ENCODE results near the gene DHRSX. TPM values are rescaled to one million over a fixed set of nuclear protein-coding genes. Genes with fewer than 3 reads are reported as not detected.
"Not testable (repeated sequence)": the region's sequence is repeated elsewhere in the genome, so short reads cannot be mapped to it uniquely, and the experiment has no call there.

Gene DHRSX
- total RNA-seq, 1 experiment from 2014 or later: 22.7 TPM

DNA sequence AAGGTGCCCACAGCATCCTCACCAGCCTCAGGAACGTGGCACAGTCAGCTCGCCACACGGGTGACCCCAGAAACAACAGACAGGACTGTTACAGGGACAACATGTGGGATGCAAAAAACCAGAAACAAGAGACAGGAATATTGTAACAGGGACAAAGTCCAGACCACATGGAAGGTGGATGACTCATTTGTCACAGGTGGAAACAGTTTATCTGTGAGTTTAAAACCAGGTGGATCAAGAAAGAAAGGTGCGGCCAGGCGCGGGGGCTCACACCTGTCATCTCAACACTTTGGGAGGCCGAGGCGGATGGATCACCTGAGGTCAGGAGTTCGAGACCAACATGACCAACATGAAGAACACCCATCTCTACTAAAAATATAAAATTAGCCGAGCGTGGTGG lies 23.5 kb downstream of the DHRSX start:
- not testable (repeated sequence) for DNase-seq (ENCODE audit: low read depth)

DNA sequence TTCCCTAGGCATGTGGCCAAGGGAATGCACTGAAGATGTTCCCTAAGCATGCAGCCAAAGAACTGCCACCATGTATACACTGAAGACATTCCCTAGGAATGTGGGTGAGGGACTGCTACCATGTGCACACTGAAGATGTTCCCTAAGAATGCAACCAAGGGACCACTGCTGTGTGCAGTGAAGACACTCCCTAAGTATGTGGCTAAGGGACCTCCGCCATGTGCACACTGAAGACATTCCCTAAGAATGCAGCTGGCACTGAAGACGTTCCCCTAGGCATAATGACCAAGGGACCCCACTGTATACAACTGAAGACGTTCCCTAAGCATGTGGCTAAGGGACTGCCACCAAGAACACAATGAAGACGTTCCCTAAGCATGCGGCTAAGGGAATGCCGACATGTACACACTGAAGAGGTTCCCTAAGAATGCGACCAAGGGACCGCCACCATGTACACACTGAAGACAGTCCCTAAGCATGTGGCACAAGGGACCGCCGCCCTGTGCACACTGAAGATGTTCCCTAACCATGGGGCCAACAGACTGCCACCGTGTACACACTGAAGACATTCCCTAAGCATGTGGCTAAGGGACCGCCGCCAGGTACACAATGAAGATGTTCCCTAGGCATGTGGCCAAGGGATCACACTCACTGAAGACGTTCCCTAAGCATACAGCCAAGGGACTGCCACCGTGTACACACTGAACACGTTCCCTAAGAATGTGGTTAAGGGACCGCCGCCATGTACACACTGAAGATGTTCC lies 25.6 kb downstream of the DHRSX start:
- DNase-seq (ENCODE audit: low read depth): no peak

DNA sequence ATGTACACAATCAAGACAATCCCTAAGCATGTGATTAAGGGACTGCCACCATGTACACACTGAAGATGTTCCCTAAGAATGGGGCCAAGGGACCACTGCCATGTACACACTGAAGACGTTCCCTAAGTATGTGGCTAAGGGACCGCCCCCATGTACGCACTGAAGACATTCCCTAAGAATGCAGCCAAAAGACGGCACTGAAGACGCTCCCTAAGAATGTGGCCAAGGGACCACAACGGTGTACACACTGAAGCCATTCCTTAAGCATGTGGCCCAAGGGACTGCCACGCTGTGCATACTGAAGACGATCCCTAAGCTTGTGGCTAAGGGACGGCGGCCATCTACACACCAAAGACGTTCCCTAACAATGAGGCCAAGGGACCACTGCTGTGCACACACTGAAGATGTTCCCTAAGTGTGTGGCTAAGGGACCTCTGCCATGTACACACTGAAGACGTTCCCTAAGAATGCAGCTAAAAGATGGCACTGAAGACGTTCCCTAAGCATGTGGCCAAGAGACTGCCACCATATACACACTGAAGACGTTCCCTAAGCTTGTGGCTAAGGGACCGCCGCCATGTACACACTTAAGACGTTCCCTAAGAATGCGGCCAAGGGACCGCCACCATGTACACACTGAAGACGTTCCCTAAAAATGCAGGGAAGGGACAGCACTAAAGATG lies 26.4 kb downstream of the DHRSX start:
- DNase-seq (ENCODE audit: low read depth): no peak

DNA sequence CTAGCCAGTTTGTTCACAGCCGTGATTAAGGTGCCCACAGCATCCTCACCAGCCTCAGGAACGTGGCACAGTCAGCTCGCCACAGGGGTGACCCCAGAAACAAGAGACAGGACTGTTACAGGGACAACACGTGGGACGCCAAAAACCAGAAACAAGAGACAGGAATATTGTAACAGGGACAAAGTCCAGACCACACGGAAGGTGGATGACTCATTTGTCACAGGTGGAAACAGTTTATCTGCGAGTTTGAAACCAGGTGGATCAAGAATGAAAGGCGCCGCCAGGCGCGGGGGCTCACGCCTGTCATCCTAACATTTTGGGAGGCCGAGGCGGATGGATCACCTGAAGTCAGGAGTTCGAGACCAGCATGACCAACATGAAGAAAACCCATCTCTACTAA lies 27.7 kb downstream of the DHRSX start:
- DNase-seq (ENCODE audit: low read depth): not testable (repeated sequence)

DNA sequence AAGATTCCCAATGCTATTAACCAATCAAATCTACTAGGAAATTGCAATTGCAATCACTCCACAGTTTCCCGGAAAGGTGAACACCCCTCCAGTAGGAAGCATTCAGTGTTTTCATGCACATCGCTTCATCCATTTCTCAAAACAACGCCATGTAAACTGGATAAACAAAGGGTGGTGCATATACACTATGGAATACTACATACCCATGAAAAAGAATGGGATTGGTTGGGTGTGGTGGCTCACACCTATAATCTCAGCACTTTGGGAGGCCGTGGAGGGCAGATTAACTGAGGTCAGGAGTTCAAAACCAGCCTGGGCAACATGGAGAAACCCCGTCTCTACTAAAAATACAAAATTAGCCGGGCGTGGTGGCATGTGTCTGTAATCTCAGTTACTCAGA lies 29.1 kb downstream of the DHRSX start:
- DNase-seq (ENCODE audit: low read depth): no peak

DNA sequence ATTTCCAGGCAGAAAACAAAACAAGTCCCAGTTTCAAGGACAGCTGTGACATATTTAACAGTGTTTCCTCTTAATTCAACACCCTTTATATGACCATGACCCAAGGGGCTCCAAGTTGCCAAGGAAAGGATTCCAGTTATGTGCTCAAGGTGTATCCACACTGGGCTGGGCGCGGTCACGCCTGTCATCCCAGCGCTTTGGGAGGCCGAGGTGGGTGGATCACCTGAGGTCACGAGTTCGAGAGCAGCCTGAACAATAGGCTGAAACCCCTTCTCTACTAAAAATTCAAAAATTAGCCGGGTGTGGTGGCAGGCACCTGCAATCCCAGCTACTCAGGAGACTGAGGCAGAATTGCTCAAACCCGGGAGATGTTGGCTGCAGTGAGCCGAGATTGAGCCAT lies 29.6 kb downstream of the DHRSX start:
- not testable (repeated sequence) for DNase-seq (ENCODE audit: low read depth)

DNA sequence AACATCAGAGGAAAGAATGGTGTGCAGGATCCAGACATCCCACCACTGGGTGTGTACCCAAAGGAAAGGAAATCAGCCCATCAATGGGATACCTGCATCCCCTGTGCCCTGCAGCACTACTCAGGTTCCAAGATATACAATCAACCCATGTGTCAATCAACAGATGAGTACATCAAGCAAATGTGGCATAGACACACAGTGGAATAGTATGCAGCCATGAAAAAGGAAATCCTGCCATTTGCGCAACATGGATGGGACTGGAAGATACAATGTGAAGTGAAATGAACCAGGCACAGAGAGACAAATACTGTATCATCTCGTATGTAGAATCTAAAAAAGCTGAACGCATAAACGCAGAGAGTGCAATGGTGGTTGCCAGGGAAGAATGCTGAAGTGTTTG lies 30.9 kb downstream of the DHRSX start:
- DNase-seq (ENCODE audit: low read depth): not testable (repeated sequence)

DNA sequence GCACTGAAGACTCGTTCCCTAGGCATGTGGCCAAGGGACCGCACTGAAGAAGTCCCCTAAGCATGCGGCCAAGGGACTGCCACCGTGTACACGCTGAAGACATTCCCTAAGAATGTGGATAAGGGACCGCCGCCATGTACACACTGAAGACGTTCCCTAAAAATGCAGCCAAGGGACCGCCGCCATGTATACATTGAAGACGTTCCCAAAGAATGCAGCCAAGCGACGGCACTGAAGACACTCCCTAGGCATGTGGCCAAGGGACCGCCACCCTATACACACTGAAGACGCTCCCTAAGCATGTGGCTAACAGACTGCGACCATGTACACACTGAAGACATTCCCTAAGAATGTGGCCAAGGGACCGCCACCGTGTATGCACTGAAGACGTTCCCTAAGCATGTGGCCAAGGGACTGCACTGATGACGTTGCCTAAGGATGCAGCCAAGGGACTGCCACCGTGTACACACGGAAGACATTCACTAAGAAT lies 31.5 kb downstream of the DHRSX start:
- DNase-seq (ENCODE audit: low read depth): no peak

DNA sequence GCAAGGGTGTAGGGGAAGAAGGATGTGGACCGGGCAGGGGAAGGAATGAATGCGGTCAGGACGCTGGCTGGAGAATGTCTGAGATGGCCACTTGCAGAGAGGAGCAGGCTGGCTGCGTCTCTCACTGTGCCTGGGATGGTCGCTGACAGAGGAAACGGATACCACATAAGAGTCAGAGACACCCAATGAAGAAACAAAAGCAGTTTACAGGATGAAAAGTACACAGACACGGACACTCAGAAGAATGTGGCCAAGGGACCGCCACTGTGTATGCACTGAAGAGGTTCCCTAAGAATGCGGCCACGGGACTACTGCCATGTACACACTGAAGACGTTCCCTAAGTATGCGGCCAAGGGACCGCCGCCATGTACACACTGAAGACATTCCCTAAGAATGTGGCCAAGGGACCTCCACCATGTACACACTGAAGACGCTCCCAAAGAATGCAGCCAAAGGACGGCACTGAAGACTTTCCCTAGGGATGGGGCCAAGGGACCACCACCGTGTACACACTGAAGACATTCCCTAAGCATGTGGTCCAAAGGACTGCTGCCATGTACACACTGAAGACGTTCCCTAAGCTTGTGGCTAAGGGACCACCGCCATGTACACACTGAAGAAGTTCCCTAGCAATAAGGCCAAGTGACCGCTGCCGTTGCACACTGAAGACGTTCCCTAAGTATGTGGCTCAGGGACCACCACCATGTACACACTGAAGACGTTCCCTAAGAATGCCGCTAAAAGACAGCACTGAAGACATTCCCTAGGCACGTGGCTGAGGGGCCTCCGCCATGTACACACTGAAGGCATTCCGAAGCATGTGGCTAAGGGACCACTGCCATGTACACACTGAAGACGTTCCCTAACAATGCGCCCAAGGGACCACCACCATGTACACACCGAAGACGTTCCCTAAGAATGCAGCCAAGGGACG lies 32.2 kb downstream of the DHRSX start:
- DNase-seq (ENCODE audit: low read depth): no peak

DNA sequence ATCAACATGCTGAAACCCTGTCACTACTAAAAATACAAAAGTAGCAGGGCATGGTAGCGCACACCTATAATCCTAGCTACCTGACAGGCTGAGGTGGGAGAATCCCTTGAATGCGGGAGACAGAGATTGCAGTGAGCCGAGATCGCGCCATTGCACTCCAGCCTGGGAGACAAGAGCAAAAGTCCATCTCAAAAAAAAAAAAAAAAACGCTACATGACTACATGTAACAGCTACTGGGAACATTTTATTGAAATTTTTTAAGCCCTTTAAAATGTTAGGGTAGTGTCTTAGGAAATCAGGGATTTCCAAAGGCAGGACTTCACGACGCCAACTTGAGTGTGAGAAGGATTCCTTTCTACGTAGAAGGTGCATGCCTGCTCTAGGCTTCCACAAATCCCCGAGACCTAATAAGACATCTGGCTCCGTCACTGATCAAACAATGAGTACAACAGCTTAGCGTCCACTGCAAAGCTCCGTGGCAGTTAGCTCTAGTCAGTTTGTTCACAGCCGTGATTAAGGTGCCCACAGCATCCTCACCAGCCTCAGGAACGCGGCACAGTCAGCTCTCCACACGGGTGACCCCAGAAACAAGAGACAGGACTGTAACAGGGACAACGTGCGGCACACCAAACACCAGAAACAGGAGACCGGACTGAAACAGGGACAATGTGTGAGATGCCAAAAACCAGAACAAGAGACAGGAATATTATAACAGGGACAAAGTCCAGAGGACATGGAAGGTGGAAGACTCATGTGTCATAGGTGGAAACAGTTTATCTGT lies 33.7 kb downstream of the DHRSX start:
- no peak for DNase-seq (ENCODE audit: low read depth)

DNA sequence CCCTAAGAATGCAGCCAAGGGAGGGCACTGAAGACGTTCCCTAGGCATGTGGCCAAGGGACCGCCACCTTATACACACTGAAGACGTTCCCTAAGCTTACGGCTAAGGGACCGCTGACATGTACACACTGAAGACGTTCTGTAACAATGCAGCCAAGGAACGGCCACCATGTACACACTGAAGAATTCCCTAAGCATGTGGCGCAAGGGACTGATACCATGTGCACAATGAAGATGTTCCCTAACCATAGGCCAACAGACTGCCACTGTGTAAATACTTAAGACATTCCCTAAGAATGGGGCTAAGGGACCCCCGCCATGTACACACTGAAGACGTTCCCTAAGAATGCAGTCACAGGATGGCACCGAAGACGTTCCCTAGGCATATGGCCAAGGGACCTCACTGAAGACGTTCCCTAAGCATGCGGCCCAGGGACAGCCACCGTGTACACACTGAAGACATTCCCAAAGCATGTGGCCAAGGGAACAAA lies 36.1 kb downstream of the DHRSX start:
- DNase-seq (ENCODE audit: low read depth): peak; percentile 91

DNA sequence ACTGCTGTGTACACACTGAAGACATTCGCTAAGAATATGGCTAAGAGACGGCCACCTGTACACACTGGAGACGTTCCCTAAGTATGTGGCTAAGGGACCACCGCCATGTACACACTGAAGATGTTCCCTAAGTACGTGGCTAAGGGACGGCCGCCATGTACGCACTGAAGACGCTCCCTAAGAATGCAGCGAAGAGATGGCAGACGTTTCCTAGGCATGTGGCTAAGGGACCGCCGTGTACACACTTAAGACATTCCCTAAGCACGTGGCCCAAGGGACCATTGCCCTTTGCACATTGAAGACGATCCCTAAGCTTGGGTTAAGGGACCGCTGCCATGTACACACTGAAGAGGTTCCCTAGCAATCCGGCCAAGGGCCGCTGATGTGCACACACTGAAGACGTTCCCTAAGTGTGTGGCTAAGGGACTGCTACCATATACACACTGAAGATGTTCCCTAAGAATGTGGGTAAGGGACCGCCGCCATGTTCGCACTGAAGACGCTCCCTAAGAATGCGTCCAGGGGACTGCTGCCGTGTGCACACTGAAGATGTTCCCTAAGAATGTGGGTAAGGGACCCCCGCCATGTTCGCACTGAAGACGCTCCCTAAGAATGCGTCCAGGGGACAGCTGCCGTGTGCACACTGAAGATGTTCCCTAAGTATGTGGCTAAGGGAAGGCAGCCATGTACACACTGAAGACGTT lies 36.7 kb downstream of the DHRSX start:
- DNase-seq (ENCODE audit: low read depth): peak; percentile 95

DNA sequence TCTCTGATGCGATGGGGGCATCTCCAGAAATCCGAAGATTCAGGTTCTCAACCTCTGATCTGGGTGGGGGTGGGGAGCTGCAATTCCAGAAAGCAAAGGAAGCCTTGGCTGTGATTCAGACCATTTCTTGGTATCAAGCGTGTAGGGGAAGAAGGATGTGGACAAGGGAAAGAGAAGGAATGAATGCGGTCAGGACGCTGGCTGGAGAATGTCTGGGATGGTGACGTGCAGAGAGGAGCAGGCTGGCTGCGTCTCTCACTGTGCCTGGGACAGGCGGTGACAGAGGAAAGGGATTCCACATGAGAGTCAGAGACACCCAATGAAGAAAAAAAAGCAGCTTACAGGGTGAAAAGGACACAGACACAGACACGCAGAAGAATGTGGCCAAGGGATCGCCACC lies 37.3 kb downstream of the DHRSX start:
- peak; percentile 86 for DNase-seq (ENCODE audit: low read depth)

DNA sequence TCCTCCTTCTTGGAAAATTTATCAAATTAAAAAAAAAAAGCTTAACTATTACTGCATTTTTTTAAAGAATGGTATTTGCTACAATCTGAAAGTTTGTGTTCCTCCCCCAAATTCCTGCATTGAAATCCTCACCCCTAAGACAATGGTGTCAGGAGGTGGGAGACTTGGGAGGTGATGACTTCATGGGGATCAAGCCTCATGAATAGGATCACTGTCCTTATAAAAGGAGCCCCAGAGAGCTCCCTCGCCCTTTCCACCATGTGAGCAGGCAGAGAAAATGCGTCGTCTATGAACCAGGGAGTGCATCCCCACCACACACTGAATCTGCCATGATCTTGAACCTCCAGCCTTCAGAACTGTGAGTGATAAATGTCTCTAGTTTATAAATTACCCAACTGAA lies 38.0 kb downstream of the DHRSX start:
- DNase-seq (ENCODE audit: low read depth): no peak

DNA sequence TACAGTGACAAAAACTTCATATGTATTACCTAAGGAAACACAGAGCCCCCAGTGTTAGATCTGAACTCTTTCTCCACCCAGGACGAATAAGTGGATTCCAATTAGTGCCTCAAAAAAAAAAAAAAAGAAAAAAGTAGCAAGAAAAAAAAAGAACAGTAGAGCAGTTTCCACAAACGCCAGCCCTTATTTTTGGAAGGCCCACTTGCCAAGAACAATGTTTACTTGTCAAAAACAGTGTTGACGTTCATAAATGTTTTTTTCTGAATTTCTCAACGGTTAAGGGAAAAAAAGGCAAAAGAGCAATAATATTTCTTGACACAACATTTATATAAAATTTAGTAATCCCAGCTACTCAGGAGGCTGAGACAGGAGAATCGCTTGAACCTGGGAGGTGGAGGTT lies 38.7 kb downstream of the DHRSX start:
- no peak for DNase-seq (ENCODE audit: low read depth)

DNA sequence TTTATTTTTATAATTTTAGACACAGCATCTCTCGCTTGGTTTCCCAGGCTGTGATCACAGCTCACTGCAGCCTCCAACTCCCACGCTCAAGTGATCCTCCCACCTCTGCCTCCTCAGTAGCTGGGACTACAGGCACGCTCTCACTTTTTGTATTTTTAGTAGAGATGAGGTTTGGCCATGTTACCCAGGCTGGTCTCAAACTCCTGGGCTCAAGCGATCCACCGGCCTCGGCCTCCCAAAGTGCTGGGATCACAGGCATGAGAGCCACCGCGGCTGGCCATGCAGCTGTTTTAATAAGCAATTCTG lies 39.1 kb downstream of the DHRSX start:
- no peak for DNase-seq (ENCODE audit: low read depth)

DNA sequence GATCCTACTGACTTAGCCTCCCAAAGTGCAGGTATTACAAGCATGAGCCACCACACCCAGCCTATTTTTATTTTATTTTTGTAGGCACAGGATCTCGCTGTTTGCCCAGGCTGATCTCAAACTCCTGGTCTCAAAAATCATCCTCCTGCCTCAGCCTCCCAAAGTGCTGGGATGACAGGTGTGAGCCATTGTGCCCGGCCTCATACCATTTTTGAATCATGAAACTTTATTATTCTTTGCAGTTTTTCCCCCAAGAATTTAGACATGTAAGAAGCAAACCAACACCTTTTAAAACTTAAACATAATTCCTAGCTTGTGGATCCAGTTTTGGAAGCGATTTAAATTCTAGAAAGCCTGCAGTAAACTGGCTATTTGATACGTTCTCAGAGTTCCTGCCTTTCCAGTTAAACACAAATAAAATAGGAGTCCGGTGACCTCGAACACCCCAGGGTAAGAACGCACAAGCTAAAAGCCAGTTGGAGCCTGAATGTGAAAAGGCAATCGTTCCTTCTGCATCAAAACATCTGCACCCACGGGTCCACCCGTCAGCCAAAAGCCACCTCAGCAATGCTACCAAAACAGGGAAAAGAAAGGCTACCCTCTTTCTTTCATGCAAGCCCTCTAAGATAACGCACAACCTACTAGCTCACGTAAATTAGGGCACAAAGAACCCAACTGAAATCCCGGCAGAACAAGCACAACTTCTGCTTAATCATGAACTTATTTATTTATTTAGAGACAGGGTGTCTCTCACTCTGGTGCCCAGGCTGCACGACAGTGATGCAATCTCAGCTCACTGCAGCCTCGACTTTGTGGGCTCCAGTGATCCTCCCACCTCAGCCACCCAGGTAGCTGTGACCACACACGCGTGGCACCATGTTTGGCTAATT lies 39.7 kb downstream of the DHRSX start:
- DNase-seq (ENCODE audit: low read depth): not testable (repeated sequence)

DNA sequence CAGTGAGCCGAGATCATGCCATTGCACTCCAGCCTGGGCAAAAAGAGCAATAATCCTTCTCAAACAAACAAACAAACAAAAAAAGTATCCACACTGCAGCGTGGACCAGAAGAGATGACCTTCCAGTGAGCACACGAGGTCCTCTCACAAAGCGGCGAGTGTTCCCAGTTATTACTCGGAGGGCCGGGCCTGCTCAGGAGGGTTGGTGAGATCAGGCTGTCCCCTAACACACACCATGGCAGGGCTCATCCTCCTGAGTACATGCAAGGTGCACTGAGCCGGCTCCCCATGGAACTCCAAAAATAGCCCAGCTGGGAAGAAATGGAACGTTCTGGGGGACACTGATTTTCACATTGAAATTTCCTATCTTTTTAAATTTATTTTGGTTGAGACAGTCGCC lies 40.7 kb downstream of the DHRSX start:
- not testable (repeated sequence) for DNase-seq (ENCODE audit: low read depth)

DNA sequence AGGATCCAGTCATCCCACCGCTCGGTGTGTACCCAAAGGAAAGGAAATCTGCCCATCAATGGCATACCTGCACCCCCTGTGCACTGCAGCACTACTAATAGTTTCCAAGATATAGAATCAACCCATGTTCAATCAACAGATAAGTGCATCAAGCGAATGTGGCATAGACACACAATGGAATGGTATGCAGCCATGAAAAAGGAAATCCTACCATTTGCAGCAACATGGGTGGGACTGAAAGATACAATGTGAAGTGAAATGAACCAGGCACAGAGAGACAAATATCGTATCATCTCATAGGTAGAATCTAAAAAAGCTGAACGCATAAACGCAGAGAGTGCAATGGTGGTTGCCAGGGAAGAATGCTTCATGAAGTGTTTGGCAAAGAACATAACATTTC lies 42.5 kb downstream of the DHRSX start:
- no peak for DNase-seq (ENCODE audit: low read depth)
